Fibroblast of lung (primary cell): ENCODE results near the gene VAMP3.

Experiments used
- CTCF ChIP-seq, 2 donors: IDR thresholded peaks in 1 of 2; conservative IDR thresholded peaks in 1 of 2; 1 replicate in 1 of 2; 2 replicates in 1 of 2; pipeline ENCODE4 v1.5.1; 2011 to 2012; ENCODE audit warnings: low read length in 2 of 2, control low read depth in 1 of 2, inconsistent platforms in 1 of 2, low read depth in 1 of 2, mild to moderate bottlenecking in 1 of 2
- EZH2 ChIP-seq: IDR thresholded peaks from 2 replicates; pipeline ENCODE4 v1.5.1; 2012; ENCODE audit warnings: low read length, control low read depth, mild to moderate bottlenecking; ENCODE audit errors: missing control alignments

GRCh38 chr1:7808253-7808844 is 37.3 kb downstream of the VAMP3 start:
- TF ChIP-seq CTCF (conservative IDR thresholded peaks at IDR 0.05 in 1 of 2, IDR thresholded peaks at IDR 0.05 in 1 of 2; ENCODE audit: low read depth in 1 of 2, low read length in 2 of 2) (peak; percentile 31 to 52), EZH2 (no peak)
